GM23248 (cell line): Measurements from ENCODE around the gene FRY. TPM values are rescaled to one million over a fixed set of nuclear protein-coding genes. Genes with fewer than 3 reads are reported as not detected.
"Not testable (repeated sequence)": the region's sequence is repeated elsewhere in the genome, so short reads cannot be mapped to it uniquely, and the experiment has no call there.

Source experiments
- DNase-seq: peaks from one replicate; pipeline ENCODE4 v3.0.0-alpha.2; 2015
- H2AFZ ChIP-seq: fragments of 200-600 bp; sonication (generic); 2 replicates; pipeline ENCODE4 v1.6.1; 2016; ENCODE audit warnings: antibody characterized with exemption
- H3F3A ChIP-seq: fragments of 200-600 bp; sonication (generic); 2 replicates; pipeline ENCODE4 v1.6.1; 2016; ENCODE audit warnings: mild to moderate bottlenecking, antibody characterized with exemption, mixed run types; ENCODE audit not compliant: insufficient read depth
- H3K27ac ChIP-seq: fragments of 200-600 bp; sonication (generic); 2 replicates; pipeline ENCODE4 v1.5.1; 2016; ENCODE audit warnings: mild to moderate bottlenecking
- H3K27me3 ChIP-seq: fragments of 200-600 bp; sonication (generic); replicated peaks from 2 replicates; pipeline ENCODE4 v1.6.1; 2016; ENCODE audit warnings: mild to moderate bottlenecking; ENCODE audit not compliant: insufficient read depth
- H3K36me3 ChIP-seq: fragments of 200-600 bp; sonication (generic); 2 replicates; pipeline ENCODE4 v1.6.1; 2016; ENCODE audit warnings: low read depth, mild to moderate bottlenecking
- H3K4me1 ChIP-seq: fragments of 200-600 bp; sonication (generic); 2 replicates; pipeline ENCODE4 v1.6.1; 2016; ENCODE audit warnings: mild to moderate bottlenecking; ENCODE audit not compliant: insufficient read depth
- H3K4me2 ChIP-seq: fragments of 200-600 bp; sonication (generic); one replicate; pipeline ENCODE4 v1.6.1; 2016; ENCODE audit warnings: mild to moderate bottlenecking; ENCODE audit not compliant: unreplicated experiment
- H3K4me3 ChIP-seq: fragments of 200-600 bp; sonication (generic); 2 replicates; pipeline ENCODE4 v1.5.1; 2016; ENCODE audit warnings: mild to moderate bottlenecking
- H3K79me2 ChIP-seq: fragments of 200-600 bp; sonication (generic); 2 replicates; pipeline ENCODE4 v1.6.1; 2016; ENCODE audit warnings: mild to moderate bottlenecking; ENCODE audit not compliant: insufficient read depth
- H3K9ac ChIP-seq: fragments of 200-600 bp; sonication (generic); 2 replicates; pipeline ENCODE4 v1.6.1; 2016; ENCODE audit warnings: mild to moderate bottlenecking
- H3K9me2 ChIP-seq: fragments of 200-600 bp; sonication (generic); 2 replicates; pipeline ENCODE4 v1.6.1; 2016; ENCODE audit warnings: mixed run types, mild to moderate bottlenecking, moderate library complexity; ENCODE audit not compliant: insufficient read depth
- H3K9me3 ChIP-seq: fragments of 200-600 bp; sonication (generic); one replicate; pipeline ENCODE4 v1.6.1; 2017; ENCODE audit warnings: low read depth
- H4K20me1 ChIP-seq: fragments of 200-600 bp; sonication (generic); 2 replicates; pipeline ENCODE4 v1.6.0; 2016; ENCODE audit not compliant: insufficient read depth
- EZH2 ChIP-seq: fragments of 200-600 bp; sonication (generic); IDR thresholded peaks from 2 replicates; pipeline ENCODE4 v1.6.1; 2018; ENCODE audit warnings: antibody characterized with exemption, mild to moderate bottlenecking; ENCODE audit not compliant: insufficient read depth, poor library complexity, severe bottlenecking
- EZH2phosphoT487 ChIP-seq: fragments of 200-600 bp; sonication (generic); IDR thresholded peaks from 2 replicates; pipeline ENCODE4 v1.6.1; 2018; ENCODE audit warnings: antibody characterized with exemption, moderate library complexity, mild to moderate bottlenecking, low read depth; ENCODE audit not compliant: insufficient read depth
- WGBS, 2 experiments: methylation state at CpG; one replicate each; pipeline ENCODE4 v1.1.6; 2015 to 2017; ENCODE audit warnings: low lambda C conversion rate in 2 of 2, low coverage in 1 of 2; ENCODE audit errors: missing lambda C conversion rate in 2 of 2; 5-methylcytosine and 5-hydroxymethylcytosine counted together
- in situ Hi-C: fragments of 300-500 bp; cut with MboI; formaldehyde crosslinking; loops from 2 replicates; pipeline ENCODE4 v1.15.0; 2020
- polyA plus RNA-seq: library from polyadenylated mRNA; unstranded; fragments of >200 nt; fragmentation: Nextera tagmentation; extraction: Ambion mirVana; gene quantifications from 2 replicates; pipeline ENCODE4 v1.2.1, GENCODE V29; 2016
- total RNA-seq: library from RNA; depleted of rRNA; stranded (reverse); fragments of >200 nt; shearing (Covaris generic); gene quantifications from 2 replicates; pipeline ENCODE4 v1.2.3, GENCODE V29; 2014

Gene FRY
- total and polyA plus RNA-seq, 2 experiments from 2014 or later, result 2.2 to 4.3 TPM

- Histone ChIP-seq H3K36me3 (no peaks in the 10 kb centered on the region), H3K79me2 (no peaks in the 10 kb centered on the region), H3K9me3 (no peaks in the 10 kb centered on the region), H2AFZ (no peak overlapping the region), H3K27ac (no peak overlapping the region), H3K4me1 (peaks cover 10% of the 10 kb centered on the region), H3K9ac (no peak overlapping the region), H3K27me3 (no peaks in the 10 kb centered on the region), H3F3A (no peaks in the 10 kb centered on the region), H3K4me2 (no peak overlapping the region), H3K4me3 (no peak overlapping the region), H4K20me1 (no peaks in the 10 kb centered on the region), H3K9me2 (no peaks in the 10 kb centered on the region)
- 76 to 79% methylated on average over 5 of the region's 5 CpGs for WGBS, 2 experiments
- in situ Hi-C loops, result no loop called here
- no peak for TF ChIP-seq EZH2
- TF ChIP-seq EZH2phosphoT487, result no peak
- DNase-seq, result no peak
These were observed 44.7 kb upstream of the FRY start for GRCh38 chr13:31986676-31987470.

DNA sequence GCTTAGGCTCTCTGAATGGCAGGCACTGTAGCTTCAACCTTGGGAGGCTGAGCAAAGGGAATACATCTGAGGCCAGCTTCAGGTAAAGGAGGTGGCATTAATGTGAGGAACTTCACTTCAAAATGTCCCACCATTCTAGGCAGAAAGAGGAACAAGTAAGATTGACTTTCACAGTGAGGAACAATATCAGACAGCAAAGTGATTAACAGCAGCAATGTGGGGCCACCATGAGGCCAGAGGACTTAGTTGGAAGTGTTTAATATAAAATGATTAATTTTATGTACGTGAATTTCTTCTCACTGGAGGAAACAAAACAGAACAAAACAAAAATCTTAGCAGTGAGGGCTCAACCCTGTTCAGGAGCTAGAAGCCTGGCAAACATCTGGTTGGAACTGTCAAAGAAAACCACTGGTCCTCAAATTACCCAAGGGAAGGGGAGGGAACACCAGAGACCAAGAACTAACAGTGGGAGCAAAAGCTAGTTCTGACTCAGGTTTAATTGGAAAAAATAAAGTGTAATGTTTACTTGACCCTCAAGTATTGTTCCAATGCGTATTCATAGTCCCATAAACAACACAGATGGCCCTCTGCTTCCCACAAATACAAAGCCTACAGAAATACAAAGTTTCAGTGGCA is 43.9 kb upstream of the FRY start:
- Histone ChIP-seq H2AFZ (no peak overlapping the region), H3F3A (no peaks in the 10 kb centered on the region), H3K36me3 (no peaks in the 10 kb centered on the region), H3K9ac (no peak overlapping the region), H3K4me2 (no peak overlapping the region), H3K27me3 (no peaks in the 10 kb centered on the region), H3K4me1 (peaks cover 3% of the 10 kb centered on the region), H4K20me1 (no peaks in the 10 kb centered on the region), H3K9me3 (no peaks in the 10 kb centered on the region), H3K27ac (no peak overlapping the region), H3K4me3 (no peak overlapping the region), H3K9me2 (no peaks in the 10 kb centered on the region), H3K79me2 (no peaks in the 10 kb centered on the region)
- in situ Hi-C loops, result no loop called here
- TF ChIP-seq EZH2, result no peak
- no peak for TF ChIP-seq EZH2phosphoT487
- no peak for DNase-seq
- 46 to 56% methylated on average over 2 of the region's 2 CpGs for WGBS, 2 experiments

DNA sequence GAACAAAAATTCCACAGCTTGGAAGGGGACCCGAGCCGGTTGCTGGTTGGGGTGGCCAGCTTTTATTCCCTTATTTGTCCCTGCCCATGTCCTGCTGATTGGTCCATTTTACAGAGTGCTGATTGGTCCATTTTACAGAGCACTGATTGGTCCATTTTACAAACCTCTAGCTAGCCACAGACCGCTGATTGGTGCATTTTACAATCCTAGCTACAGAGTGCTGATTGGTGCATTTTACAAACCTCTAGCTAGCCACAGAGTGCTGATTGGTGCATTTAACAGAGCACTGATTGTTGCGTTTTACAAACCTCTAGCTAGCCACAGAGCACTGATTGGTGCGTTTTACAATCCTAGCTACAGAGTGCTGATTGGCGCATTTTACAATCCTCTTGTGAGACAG is 37.2 kb upstream of the FRY start:
- H3K4me3 ChIP-seq, H2AFZ ChIP-seq, H3K79me2 ChIP-seq, H3K4me1 ChIP-seq, H3F3A ChIP-seq, H3K9me3 ChIP-seq, H3K9me2 ChIP-seq, H3K9ac ChIP-seq, H3K27me3 ChIP-seq, in situ Hi-C loops, H3K4me2 ChIP-seq, H4K20me1 ChIP-seq, H3K27ac ChIP-seq, H3K36me3 ChIP-seq, DNase-seq: not testable (repeated sequence)
- 94 to 96% methylated on average over 6 of the region's 6 CpGs for WGBS, 2 experiments

- H3K9ac ChIP-seq, result no peak overlapping the region
- in situ Hi-C loops, result no loop called here
- H3K79me2 ChIP-seq, result no peaks in the 10 kb centered on the region
- WGBS, 2 experiments, result 43 to 47% methylated on average over 2 of the region's 2 CpGs
- H3K27me3 ChIP-seq, result no peaks in the 10 kb centered on the region
- no peaks in the 10 kb centered on the region for H4K20me1 ChIP-seq
- H3K4me3 ChIP-seq, result no peak overlapping the region
- no peak overlapping the region for H2AFZ ChIP-seq
- no peaks in the 10 kb centered on the region for H3F3A ChIP-seq
- H3K4me1 ChIP-seq, result no peaks in the 10 kb centered on the region
- DNase-seq, result no peak
- TF ChIP-seq EZH2 (no peak), EZH2phosphoT487 (no peak)
- H3K9me2 ChIP-seq, result no peaks in the 10 kb centered on the region
- no peak overlapping the region for H3K27ac ChIP-seq
- no peak overlapping the region for H3K4me2 ChIP-seq
- no peaks in the 10 kb centered on the region for H3K9me3 ChIP-seq
- H3K36me3 ChIP-seq, result no peaks in the 10 kb centered on the region
These were observed 35.0 kb upstream of the FRY start for GRCh38 chr13:31996601-31997000.
